Activated CD4-positive, alpha-beta T cell treated with anti-CD3 and anti-CD28 coated beads, Interleukin-2, amount 50 U/mL, for 4 hours (primary cell): ENCODE measurements around the gene HYAL3.

Experiments
- DNase-seq, 2 experiments: peaks; one replicate each; pipeline ENCODE4 v3.0.0-alpha.2; 2020

HYAL3 gene

GRCh38 chr3:50327943-50328691 lies 28.9 kb upstream of the HYAL3 start, which contains the start of gene TUSC2:
TUSC2 (minus strand) TSS chr3:50328223; CDS start chr3:50328099, 124 bp downstream.
- DNase-seq = peak; percentile 92 to 93

GRCh38 chr3:50327129-50327528 lies 27.9 kb upstream of the HYAL3 start:
- no peak for DNase-seq

- DNase-seq = no peak
Observed at GRCh38 chr3:50326182-50326541, 27.0 kb upstream of the HYAL3 start.

GRCh38 chr3:50325497-50326181 lies 26.4 kb upstream of the HYAL3 start:
- no peak for DNase-seq

DNA sequence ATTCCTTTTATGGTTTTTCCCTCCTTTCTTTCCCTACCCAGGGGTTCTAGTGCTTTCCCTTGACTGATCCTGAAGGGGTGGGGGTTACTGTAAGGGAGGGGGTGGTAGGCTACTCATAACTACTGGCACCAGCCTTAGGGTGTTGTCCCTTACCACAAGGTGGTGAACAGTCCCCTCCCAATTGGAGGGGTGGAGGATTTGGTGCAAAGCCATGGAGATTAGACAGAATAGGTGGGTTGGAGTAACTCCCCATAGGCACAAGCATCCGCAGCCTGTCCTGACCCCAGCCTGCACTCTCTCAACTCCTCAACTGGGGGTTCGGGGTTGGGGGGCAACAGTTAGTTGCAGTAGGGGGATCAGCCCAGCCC lies 25.9 kb upstream of the HYAL3 start:
- DNase-seq = no peak

DNA sequence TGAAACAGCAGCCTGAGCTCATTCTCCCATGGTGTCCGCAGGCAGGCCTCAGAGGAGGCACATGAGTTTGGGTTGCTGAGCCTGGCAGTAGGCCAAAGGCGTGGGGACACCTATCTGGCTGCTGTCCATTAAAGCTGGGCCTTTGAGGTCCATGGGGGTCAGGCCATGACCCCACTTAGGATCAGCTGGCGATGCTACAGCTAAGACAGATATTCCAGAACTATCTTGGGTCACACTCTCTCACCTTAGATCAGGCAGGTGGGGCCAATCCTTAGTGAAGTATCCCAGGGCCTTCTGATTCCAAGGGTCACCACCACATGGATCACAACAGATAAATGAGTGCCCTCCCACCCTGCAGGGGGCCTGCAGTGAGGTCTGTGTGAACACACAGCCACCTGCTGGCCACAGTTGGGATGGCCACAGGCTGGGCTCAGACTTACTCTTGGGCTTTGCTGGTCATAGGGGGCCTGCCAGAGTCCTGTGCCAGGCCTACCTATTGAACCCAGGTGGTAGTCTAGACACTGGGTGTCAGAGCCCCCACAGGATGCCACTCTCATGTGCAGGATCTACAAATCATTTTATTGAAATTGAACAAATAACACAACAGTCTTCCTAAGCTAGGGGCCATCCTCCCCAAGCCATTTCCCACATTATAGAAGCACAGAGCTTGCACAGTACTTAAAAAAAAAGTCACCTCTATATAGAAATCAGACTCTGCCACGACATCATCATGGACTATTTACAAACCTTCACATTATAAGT lies 25.3 kb upstream of the HYAL3 start:
- DNase-seq = peak; percentile 46 to 55

DNA sequence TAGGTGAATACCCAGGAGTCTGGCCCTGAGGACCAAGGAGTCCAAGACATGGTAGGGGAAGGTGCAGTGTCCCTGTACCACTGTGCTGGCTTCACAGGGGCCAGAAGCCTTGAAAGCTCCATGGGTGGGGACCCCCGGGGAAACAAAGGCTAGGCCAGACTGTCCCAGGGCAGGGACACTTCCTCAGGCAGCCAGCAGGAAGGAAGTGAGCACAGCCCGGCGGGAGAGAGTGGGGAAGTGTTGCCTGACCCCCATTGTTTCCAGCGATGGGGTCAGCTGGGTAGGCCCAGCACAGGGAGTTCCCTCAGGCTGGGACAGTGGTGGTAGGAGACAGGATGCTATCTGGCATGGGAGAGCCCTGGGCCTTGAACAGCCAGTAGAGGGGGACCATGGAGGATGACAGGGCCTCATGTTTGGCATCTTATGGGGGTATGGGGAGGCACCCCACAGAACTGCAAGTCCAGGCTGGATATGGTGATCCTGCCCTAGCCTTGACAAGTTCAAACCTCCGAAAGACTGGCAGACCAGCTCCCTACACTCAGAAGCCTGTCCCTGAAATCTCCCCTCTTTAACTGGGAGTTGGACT lies 24.5 kb upstream of the HYAL3 start:
- DNase-seq = no peak

GRCh38 chr3:50323092-50323600 lies 23.9 kb upstream of the HYAL3 start:
- no peak for DNase-seq

DNA sequence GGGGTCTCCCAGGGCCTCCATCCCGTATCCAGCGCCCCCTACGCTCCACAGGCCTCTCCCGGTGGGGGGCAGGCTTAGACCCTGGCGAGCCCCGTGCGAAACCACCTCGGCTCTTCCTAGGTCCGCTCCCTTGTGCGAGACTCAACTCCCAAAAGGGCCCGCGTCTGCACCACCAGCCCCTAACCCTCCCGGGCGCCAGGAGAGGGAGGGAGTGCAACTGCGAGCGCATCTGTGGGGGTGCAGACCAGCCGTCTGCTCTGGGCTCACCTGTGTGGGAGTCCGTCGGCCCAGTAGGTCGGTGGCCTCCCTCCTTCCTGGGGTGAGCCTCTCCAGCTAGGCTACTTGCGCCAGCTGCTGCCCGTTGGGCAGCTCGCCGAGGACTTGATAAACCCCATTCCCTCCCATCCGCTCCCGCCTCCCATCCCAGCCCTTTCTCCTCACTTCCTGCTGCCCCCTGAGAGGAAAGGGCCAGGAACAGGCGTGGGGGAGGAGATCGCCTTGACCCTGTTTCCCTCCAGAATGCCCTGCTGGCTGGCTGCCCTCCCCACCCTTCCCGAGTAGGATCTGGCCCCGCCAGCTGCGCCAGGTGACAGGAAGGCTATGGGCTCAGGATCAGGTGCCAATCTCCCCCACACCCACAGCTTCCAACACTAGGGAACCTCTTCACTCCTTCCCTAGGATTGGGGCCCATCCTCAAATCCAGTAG lies 23.3 kb upstream of the HYAL3 start, which contains the start of gene HYAL2:
HYAL2 (minus strand) TSS at position 360 of the 706 bp plus-strand sequence. CDS start 2,256 bp downstream, outside the sequence.
- no peak for DNase-seq

GRCh38 chr3:50322115-50322385 lies 22.8 kb upstream of the HYAL3 start:
- no peak for DNase-seq

- DNase-seq = peak; percentile 75
Observed at GRCh38 chr3:50321336-50322114, 22.3 kb upstream of the HYAL3 start.

GRCh38 chr3:50320853-50321335 lies 21.7 kb upstream of the HYAL3 start:
- DNase-seq = peak; percentile 44 to 58

GRCh38 chr3:50319894-50320625 lies 20.9 kb upstream of the HYAL3 start:
- no peak for DNase-seq

DNA sequence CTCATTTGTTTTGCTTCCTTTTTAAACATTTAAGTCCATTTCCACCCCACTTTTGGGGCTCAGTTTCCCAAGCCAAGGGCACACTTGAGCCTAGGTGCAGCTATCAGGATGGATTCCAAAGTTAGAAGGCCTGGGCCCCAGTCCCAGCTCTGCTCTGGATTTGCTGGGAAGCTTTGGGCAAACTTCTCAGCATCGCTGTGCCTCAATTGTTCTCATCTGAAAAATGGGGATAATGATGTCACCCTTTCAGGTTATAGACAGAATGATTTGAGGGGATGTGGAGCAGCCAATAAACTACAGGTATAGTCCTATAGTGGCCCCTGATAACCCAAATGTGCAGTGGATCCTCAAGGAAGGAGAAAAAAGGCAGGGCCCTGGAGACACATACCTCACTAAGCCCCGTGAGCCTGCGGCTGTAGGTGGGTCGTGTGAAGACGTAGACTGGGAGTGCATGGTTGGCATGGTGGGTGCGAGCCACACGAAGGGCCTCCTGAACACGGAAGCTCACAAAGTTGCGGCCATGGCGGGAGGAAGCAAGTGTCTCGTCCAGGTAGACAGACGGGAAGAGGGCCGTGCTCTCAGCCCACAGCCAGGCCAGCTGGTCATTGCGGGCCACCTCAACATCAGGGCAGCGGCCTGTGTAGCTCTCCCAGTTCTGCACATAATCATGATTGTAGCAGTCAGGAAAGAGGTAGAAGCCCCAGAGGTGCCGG lies 20.1 kb upstream of the HYAL3 start:
- DNase-seq = no peak

GRCh38 chr3:50318615-50319014 lies 19.4 kb upstream of the HYAL3 start:
- no peak for DNase-seq

GRCh38 chr3:50318163-50318562 lies 19.0 kb upstream of the HYAL3 start:
- no peak for DNase-seq

GRCh38 chr3:50317300-50317699 lies 18.1 kb upstream of the HYAL3 start:
- DNase-seq = no peak

GRCh38 chr3:50316657-50317242 lies 17.5 kb upstream of the HYAL3 start:
- DNase-seq = peak; percentile 73 to 74

DNA sequence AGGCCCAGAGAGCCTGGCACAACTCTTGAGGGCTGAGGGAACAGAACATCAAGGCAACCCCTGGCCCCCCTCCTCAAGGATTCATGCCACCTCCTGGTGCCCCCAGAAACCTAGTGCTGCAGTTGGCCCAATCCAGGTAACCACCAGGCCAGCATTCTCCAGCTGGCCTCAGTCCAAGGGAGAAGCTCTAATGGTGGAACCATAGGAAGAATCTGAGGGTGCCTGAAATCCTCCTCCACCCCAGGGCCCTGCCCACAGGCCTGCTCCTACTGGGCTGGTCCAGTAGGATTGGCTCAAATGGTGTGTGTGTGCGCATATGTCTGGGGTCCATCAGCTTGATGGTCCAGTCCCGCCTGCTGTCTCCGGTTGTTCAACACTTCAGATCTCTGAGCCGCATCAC lies 15.6 kb upstream of the HYAL3 start:
- no peak for DNase-seq

DNA sequence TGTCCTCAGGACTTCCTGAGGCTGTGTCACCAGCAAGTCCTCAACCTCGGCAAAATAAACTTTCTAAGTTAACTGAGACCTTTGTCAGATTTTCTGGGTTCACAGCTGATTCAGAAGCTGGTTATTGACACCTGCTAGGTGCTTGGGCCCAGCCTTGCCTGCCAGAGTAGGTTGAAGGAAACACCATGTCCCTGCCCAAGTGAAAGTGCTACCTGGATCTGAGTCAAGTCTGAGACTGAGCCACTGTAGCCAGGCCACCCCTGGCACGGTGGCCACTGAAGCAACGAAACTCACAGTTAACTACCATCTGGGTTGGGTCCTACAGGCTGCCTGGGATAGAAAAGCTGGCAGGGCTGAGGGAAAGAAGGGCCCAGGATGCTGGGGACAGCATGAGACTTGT lies 15.1 kb upstream of the HYAL3 start:
- DNase-seq = no peak
